ENCODE measurements around the gene RNU6-1.
A peak's percentile ranks its signal among the peaks of the same experiment; 100 is the strongest.

GRCh38 chr15:67884514-67885174 lies 44.8 kb upstream of the RNU6-1 start:
- TF ChIP-seq USF2 (IDR thresholded peaks at IDR 0.05) (no peak), POLR2A (IDR thresholded peaks at IDR 0.05; ENCODE audit: low read length) (peak; percentile 41)
